Activated CD4-positive, alpha-beta T cell treated with anti-CD3 and anti-CD28 coated beads for 48 hours (primary cell): ENCODE results near the gene WFS1.

ENCODE experiments used
- DNase-seq: peaks from one replicate; pipeline ENCODE4 v3.0.0-alpha.2; 2020

The WFS1 gene

GRCh38 chr4:6269616-6270511 lies at the start of gene WFS1:
WFS1 (plus strand) TSS chr4:6269850; CDS start chr4:6277456, 7,606 bp downstream.
- peak; percentile 98 for DNase-seq

GRCh38 chr4:6221301-6221850 lies 48.3 kb upstream of the WFS1 start:
- DNase-seq = no peak

GRCh38 chr4:6221851-6222760 lies 47.5 kb upstream of the WFS1 start:
- DNase-seq = peak; percentile 22

- no peak for DNase-seq
These were observed 46.8 kb upstream of the WFS1 start for GRCh38 chr4:6222761-6223292.

- no peak for DNase-seq
These were observed 44.9 kb upstream of the WFS1 start for GRCh38 chr4:6224735-6225134.

GRCh38 chr4:6225469-6225868 lies 44.2 kb upstream of the WFS1 start:
- DNase-seq = peak; percentile 14

- DNase-seq = no peak
These were observed 43.1 kb upstream of the WFS1 start for GRCh38 chr4:6226506-6226905.

- DNase-seq = no peak
These were observed 42.1 kb upstream of the WFS1 start for GRCh38 chr4:6227412-6228157.

- DNase-seq = no peak
These were observed 41.2 kb upstream of the WFS1 start for GRCh38 chr4:6228158-6229067.

GRCh38 chr4:6229095-6229494 lies 40.6 kb upstream of the WFS1 start:
- DNase-seq = no peak

- no peak for DNase-seq
These were observed 39.8 kb upstream of the WFS1 start for GRCh38 chr4:6229671-6230501.

- no peak for DNase-seq
These were observed 39.2 kb upstream of the WFS1 start for GRCh38 chr4:6230502-6230785.

GRCh38 chr4:6230827-6231662 lies 38.6 kb upstream of the WFS1 start:
- DNase-seq = no peak

- no peak for DNase-seq
These were observed 37.9 kb upstream of the WFS1 start for GRCh38 chr4:6231663-6232165.

GRCh38 chr4:6232836-6233785 lies 36.5 kb upstream of the WFS1 start:
- DNase-seq = no peak

GRCh38 chr4:6233929-6234328 lies 35.7 kb upstream of the WFS1 start:
- DNase-seq = no peak

GRCh38 chr4:6235012-6235411 lies 34.6 kb upstream of the WFS1 start:
- no peak for DNase-seq
